ENCODE results near the gene DLGAP1. TPM values are rescaled to one million over a fixed set of nuclear protein-coding genes. Genes with fewer than 3 reads are reported as not detected.

Gene DLGAP1
- total and polyA plus RNA-seq, 10 of the 15 experiments (the other 5 are each of a cell fraction or from before 2014, with no cell fraction given): 0.23 to 27.6 (median 1.9) TPM

- TF ChIP-seq, protein P1, sequence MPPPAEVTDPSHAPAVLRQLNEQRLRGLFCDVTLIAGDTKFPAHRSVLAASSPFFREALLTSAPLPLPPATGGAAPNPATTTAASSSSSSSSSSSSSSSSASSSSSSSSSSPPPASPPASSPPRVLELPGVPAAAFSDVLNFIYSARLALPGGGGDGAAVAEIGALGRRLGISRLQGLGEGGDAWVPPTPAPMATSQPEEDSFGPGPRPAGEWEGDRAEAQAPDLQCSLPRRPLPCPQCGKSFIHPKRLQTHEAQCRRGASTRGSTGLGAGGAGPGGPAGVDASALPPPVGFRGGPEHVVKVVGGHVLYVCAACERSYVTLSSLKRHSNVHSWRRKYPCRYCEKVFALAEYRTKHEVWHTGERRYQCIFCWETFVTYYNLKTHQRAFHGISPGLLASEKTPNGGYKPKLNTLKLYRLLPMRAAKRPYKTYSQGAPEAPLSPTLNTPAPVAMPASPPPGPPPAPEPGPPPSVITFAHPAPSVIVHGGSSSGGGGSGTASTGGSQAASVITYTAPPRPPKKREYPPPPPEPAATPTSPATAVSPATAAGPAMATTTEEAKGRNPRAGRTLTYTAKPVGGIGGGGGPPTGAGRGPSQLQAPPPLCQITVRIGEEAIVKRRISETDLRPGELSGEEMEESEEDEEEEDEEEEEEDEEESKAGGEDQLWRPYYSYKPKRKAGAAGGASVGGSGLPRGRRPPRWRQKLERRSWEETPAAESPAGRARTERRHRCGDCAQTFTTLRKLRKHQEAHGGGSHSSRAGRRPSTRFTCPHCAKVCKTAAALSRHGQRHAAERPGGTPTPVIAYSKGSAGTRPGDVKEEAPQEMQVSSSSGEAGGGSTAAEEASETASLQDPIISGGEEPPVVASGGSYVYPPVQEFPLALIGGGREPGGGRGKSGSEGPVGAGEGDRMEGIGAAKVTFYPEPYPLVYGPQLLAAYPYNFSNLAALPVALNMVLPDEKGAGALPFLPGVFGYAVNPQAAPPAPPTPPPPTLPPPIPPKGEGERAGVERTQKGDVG (CRISPR knock-in tag; IDR thresholded peaks at IDR 0.05): no peak
- TF ChIP-seq KDM1A (IDR thresholded peaks at IDR 0.05; ENCODE audit: borderline replicate concordance): no peak
- TF ChIP-seq SREBF1 (IDR thresholded peaks at IDR 0.05; ENCODE audit: low read length): no peak
- TF ChIP-seq SIN3A (IDR thresholded peaks at IDR 0.05; ENCODE audit: low read depth, low read length): no peak
- no peak for TF ChIP-seq EZH2 (IDR thresholded peaks at IDR 0.05; ENCODE audit: borderline replicate concordance, control insufficient read depth, low read depth, low read length)
- no peak for TF ChIP-seq RELA (IDR thresholded peaks at IDR 0.05; ENCODE audit: borderline replicate concordance, partially characterized antibody)
- no peak for TF ChIP-seq ZSCAN29 (IDR thresholded peaks at IDR 0.05)
- TF ChIP-seq BCL3 (IDR thresholded peaks at IDR 0.05; ENCODE audit: borderline replicate concordance, insufficient read depth, low read depth, low read length, poor library complexity, severe bottlenecking): no peak
- peak; percentile 74 for TF ChIP-seq ATF7 (IDR thresholded peaks at IDR 0.05; ENCODE audit: low read depth)
- no peak for TF ChIP-seq SMAD1 (IDR thresholded peaks at IDR 0.05; ENCODE audit: low read depth, partially characterized antibody)
- no peak for TF ChIP-seq E4F1 (IDR thresholded peaks at IDR 0.05; ENCODE audit: borderline replicate concordance, partially characterized antibody)
- no peak; the same call in 1 of the 2 replicates for TF ChIP-seq BACH1 (IDR thresholded peaks at IDR 0.05; ENCODE audit: borderline replicate concordance)
- no peak for TF ChIP-seq SUPT20H (IDR thresholded peaks at IDR 0.05; ENCODE audit: borderline replicate concordance, control insufficient read depth, low read depth, low read length)
- no peak for TF ChIP-seq FOXK2 (IDR thresholded peaks at IDR 0.05)
- 0 out of 2 replicates have a peak, but pooled peaks have one; percentile 15 for TF ChIP-seq NFIC (IDR thresholded peaks at IDR 0.05; ENCODE audit: low read depth, low read length)
- no peak for TF ChIP-seq NR2C1 (IDR thresholded peaks at IDR 0.05)
- no peak for TF ChIP-seq SRF (IDR thresholded peaks at IDR 0.05; ENCODE audit: low read depth in 2 of 2, low read length in 2 of 2)
- TF ChIP-seq, protein P2, sequence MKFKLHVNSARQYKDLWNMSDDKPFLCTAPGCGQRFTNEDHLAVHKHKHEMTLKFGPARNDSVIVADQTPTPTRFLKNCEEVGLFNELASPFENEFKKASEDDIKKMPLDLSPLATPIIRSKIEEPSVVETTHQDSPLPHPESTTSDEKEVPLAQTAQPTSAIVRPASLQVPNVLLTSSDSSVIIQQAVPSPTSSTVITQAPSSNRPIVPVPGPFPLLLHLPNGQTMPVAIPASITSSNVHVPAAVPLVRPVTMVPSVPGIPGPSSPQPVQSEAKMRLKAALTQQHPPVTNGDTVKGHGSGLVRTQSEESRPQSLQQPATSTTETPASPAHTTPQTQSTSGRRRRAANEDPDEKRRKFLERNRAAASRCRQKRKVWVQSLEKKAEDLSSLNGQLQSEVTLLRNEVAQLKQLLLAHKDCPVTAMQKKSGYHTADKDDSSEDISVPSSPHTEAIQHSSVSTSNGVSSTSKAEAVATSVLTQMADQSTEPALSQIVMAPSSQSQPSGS (IDR thresholded peaks at IDR 0.05; ENCODE audit: low read length): peak; percentile 59
- no peak for TF ChIP-seq HDGF (IDR thresholded peaks at IDR 0.05)
- no peak for TF ChIP-seq NRF1 (conservative IDR thresholded peaks at IDR 0.05; ENCODE audit: low read depth, low read length)
- TF ChIP-seq, protein P3, sequence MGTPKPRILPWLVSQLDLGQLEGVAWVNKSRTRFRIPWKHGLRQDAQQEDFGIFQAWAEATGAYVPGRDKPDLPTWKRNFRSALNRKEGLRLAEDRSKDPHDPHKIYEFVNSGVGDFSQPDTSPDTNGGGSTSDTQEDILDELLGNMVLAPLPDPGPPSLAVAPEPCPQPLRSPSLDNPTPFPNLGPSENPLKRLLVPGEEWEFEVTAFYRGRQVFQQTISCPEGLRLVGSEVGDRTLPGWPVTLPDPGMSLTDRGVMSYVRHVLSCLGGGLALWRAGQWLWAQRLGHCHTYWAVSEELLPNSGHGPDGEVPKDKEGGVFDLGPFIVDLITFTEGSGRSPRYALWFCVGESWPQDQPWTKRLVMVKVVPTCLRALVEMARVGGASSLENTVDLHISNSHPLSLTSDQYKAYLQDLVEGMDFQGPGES (IDR thresholded peaks at IDR 0.05): no peak
- no peak for TF ChIP-seq LARP7 (IDR thresholded peaks at IDR 0.05)
- 0 out of 2 replicates have a peak, but pooled peaks have one; percentile 27 for TF ChIP-seq BMI1 (IDR thresholded peaks at IDR 0.05; ENCODE audit: borderline replicate concordance)
These were observed 941.6 kb downstream of the DLGAP1 start (continued) for GRCh38 chr18:3513481-3513880.
